PC-9 (cell line): Measurements from ENCODE around the gene DDX41. TPM values are rescaled to one million over a fixed set of nuclear protein-coding genes. Genes with fewer than 3 reads are reported as not detected.
A peak's percentile ranks its signal among the peaks of the same experiment; 100 is the strongest.

Source experiments
- BruUV-seq: library from RNA; stranded (reverse); fragments of 400-500 nt; replicated peaks from 2 replicates; lab custom pipeline; 2021; lab: Mats Ljungman, UMichigan
- CTCF ChIA-PET: fragments of 300-600 bp; sonication (Branson Sonifier 250); formaldehyde crosslinking; loops from one replicate; lab custom pipeline; 2022; ENCODE audit warnings: antibody characterized with exemption; lab: Charles Lee
- POLR2A ChIA-PET: fragments of 300-600 bp; sonication (Branson Sonifier 250); formaldehyde crosslinking; loops from one replicate; lab custom pipeline; 2022; ENCODE audit warnings: antibody characterized with exemption; ENCODE audit not compliant: unreplicated experiment; lab: Charles Lee
- DNase-seq, 2 experiments: peaks; one replicate each; pipeline versions ENCODE4 v3.0.0 to v3.0.0-alpha.2; 2015 to 2022; ENCODE audit warnings: mixed read lengths in 1 of 2
- H2AFZ ChIP-seq: fragments of 200-600 bp; sonication (generic); 2 replicates; pipeline ENCODE4 v1.8.1; 2017; ENCODE audit warnings: antibody characterized with exemption
- H3F3A ChIP-seq: fragments of 200-600 bp; sonication (generic); 2 replicates; pipeline ENCODE4 v1.8.1; 2017; ENCODE audit warnings: antibody characterized with exemption, mild to moderate bottlenecking, low read depth; ENCODE audit not compliant: insufficient read depth
- H3K27ac ChIP-seq: fragments of 200-600 bp; sonication (generic); 2 replicates; pipeline ENCODE4 v1.6.1; 2016; ENCODE audit warnings: mixed run types
- H3K27me3 ChIP-seq: fragments of 200-600 bp; sonication (generic); 2 replicates; pipeline ENCODE4 v1.6.1; 2016; ENCODE audit warnings: low read depth, mixed run types; ENCODE audit not compliant: insufficient read depth
- H3K36me3 ChIP-seq: fragments of 200-600 bp; sonication (generic); 2 replicates; pipeline ENCODE4 v1.6.1; 2016; ENCODE audit warnings: low read depth, mixed run types
- H3K4me1 ChIP-seq: fragments of 200-600 bp; sonication (generic); replicated peaks from 2 replicates; pipeline ENCODE4 v1.6.1; 2016; ENCODE audit warnings: mixed run types; ENCODE audit not compliant: insufficient read depth
- H3K4me2 ChIP-seq: fragments of 200-600 bp; sonication (generic); 2 replicates; pipeline ENCODE4 v1.6.1; 2017; ENCODE audit warnings: mixed run types
- H3K4me3 ChIP-seq: fragments of 200-600 bp; sonication (generic); 2 replicates; pipeline ENCODE4 v1.6.1; 2016; ENCODE audit warnings: mixed run types
- H3K79me2 ChIP-seq: fragments of 200-600 bp; sonication (generic); 2 replicates; pipeline ENCODE4 v1.6.1; 2017; ENCODE audit warnings: low read depth, mixed run types
- H3K9me2 ChIP-seq: fragments of 200-600 bp; sonication (generic); 2 replicates; pipeline ENCODE4 v1.8.1; 2017; ENCODE audit warnings: mild to moderate bottlenecking; ENCODE audit not compliant: insufficient read depth
- H3K9me3 ChIP-seq: fragments of 200-600 bp; sonication (generic); 2 replicates; pipeline ENCODE4 v1.8.1; 2016; ENCODE audit warnings: low read depth; ENCODE audit not compliant: insufficient read depth
- H4K20me1 ChIP-seq: fragments of 200-600 bp; sonication (generic); 2 replicates; pipeline ENCODE4 v1.8.1; 2017; ENCODE audit not compliant: insufficient read depth
- EZH2 ChIP-seq: fragments of 200-600 bp; sonication (generic); IDR thresholded peaks from 2 replicates; pipeline ENCODE4 v1.8.0; 2017; ENCODE audit warnings: antibody characterized with exemption, low read depth
- intact Hi-C: fragments of 100-400 bp; cut with micrococcal nuclease; formaldehyde crosslinking; loops from one replicate; pipeline ENCODE4 v1.10.0; 2022; ENCODE audit not compliant: unreplicated experiment
- total RNA-seq: library from RNA; stranded (reverse); gene quantifications from 2 replicates; pipeline ENCODE4 v1.2.3, GENCODE V29; 2021
- TF ChIP-seq, protein P1 (sequence below): fragments of 200-600 bp; sonication (generic); conservative IDR thresholded peaks from 2 replicates; pipeline ENCODE4 v1.6.1; 2017; ENCODE audit warnings: mixed run types, antibody characterized with exemption, mild to moderate bottlenecking, moderate library complexity

Gene DDX41
- total RNA-seq, 1 experiment from 2014 or later, result 93.1 TPM

DNA sequence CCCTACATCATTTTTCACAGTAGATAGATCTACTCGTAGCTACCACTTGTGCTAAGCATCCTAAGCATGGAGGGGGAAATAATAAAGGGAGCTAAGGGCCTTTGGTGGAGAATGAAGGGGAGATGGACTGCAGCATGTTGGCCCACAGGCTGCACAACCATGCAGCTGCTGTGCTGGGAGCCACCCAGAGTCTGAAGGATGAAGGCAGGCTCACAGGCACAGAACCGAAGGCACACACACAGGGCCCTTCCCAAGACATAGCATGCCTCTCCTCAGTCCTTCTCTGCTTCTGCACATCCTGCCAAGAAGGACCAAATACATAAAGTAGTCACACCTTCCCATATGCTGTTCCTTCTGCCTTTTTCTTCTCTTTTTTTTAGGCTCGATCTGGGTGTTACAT is 31.0 kb upstream of the DDX41 start:
- intact Hi-C loops, result no loop called here
- H3K9me2 ChIP-seq, result no peaks in the 10 kb centered on the region
- TF ChIP-seq EZH2, result no peak
- TF ChIP-seq, protein P1, sequence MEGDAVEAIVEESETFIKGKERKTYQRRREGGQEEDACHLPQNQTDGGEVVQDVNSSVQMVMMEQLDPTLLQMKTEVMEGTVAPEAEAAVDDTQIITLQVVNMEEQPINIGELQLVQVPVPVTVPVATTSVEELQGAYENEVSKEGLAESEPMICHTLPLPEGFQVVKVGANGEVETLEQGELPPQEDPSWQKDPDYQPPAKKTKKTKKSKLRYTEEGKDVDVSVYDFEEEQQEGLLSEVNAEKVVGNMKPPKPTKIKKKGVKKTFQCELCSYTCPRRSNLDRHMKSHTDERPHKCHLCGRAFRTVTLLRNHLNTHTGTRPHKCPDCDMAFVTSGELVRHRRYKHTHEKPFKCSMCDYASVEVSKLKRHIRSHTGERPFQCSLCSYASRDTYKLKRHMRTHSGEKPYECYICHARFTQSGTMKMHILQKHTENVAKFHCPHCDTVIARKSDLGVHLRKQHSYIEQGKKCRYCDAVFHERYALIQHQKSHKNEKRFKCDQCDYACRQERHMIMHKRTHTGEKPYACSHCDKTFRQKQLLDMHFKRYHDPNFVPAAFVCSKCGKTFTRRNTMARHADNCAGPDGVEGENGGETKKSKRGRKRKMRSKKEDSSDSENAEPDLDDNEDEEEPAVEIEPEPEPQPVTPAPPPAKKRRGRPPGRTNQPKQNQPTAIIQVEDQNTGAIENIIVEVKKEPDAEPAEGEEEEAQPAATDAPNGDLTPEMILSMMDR, result no peak
- BruUV-seq, result no TSS peak
- no peaks in the 10 kb centered on the region for H3K36me3 ChIP-seq
- no peak overlapping the region for H2AFZ ChIP-seq
- DNase-seq, result no peak
- no peaks in the 10 kb centered on the region for H3K27me3 ChIP-seq
- H3K4me3 ChIP-seq, result no peak overlapping the region
- POLR2A ChIA-PET, result no interaction called here
- CTCF ChIA-PET, result no interaction called here
- H3K4me1 ChIP-seq, result peaks cover 33% of the 10 kb centered on the region
- peaks cover 67% of the 10 kb centered on the region for H3K79me2 ChIP-seq
- H3K27ac ChIP-seq, result no peak overlapping the region
- H4K20me1 ChIP-seq, result peaks cover 62% of the 10 kb centered on the region
- H3K4me2 ChIP-seq, result no peak overlapping the region
- H3F3A ChIP-seq, result peaks cover 27% of the 10 kb centered on the region
- H3K9me3 ChIP-seq, result no peaks in the 10 kb centered on the region

DNA sequence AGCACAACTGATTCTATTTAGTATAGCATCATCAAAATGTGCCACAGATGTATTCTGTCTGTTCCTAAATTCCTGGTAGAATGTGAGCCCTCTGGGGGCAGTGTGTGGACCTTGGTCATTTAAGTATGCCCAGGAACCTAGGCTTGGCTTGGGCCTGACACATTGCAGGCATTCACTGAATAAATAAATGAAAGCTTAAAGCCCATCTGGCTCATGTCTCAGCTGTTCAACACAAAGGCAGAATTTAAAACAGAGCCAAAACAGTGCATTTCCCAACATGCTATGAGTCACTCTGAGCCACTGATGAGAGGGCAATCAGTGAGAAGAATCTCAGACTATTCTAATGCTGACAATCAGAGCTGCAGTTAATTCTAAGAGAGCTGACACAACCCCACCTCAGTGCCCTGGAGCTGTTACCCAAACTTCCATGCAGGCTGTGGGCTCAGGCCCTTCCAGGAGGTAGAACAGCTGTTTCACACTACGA is 29.5 kb upstream of the DDX41 start:
- H4K20me1 ChIP-seq, result peaks cover 59% of the 10 kb centered on the region
- no peaks in the 10 kb centered on the region for H3K27me3 ChIP-seq
- BruUV-seq, result no TSS peak
- peaks cover 31% of the 10 kb centered on the region for H3K4me1 ChIP-seq
- H3K9me3 ChIP-seq, result no peaks in the 10 kb centered on the region
- no peaks in the 10 kb centered on the region for H3K9me2 ChIP-seq
- H3K79me2 ChIP-seq, result peaks cover 64% of the 10 kb centered on the region
- H2AFZ ChIP-seq, result no peak overlapping the region
- intact Hi-C loops, result no loop called here
- CTCF ChIA-PET, result interaction anchor here (0.7 to 1.6 kb wide), 4 partner anchors 29 to 156 kb away, joined by 3 to 4 read pairs (median 4); partner anchors contain the start of gene DDX41
- H3K27ac ChIP-seq, result peak overlapping the region; percentile 69
- POLR2A ChIA-PET, result interaction anchor here (0.6 to 0.8 kb wide), 3 partner anchors 91 to 1109 kb away, joined by 3 to 6 read pairs (median 3); no protein-coding TSS in a partner anchor
- H3K4me2 ChIP-seq, result peak overlapping the region; percentile 61
- peaks cover 27% of the 10 kb centered on the region for H3F3A ChIP-seq
- no peaks in the 10 kb centered on the region for H3K36me3 ChIP-seq
- TF ChIP-seq, protein P1, result no peak
- TF ChIP-seq EZH2, result no peak
- H3K4me3 ChIP-seq, result no peak overlapping the region
- DNase-seq, result peak; percentile 61 to 95

DNA sequence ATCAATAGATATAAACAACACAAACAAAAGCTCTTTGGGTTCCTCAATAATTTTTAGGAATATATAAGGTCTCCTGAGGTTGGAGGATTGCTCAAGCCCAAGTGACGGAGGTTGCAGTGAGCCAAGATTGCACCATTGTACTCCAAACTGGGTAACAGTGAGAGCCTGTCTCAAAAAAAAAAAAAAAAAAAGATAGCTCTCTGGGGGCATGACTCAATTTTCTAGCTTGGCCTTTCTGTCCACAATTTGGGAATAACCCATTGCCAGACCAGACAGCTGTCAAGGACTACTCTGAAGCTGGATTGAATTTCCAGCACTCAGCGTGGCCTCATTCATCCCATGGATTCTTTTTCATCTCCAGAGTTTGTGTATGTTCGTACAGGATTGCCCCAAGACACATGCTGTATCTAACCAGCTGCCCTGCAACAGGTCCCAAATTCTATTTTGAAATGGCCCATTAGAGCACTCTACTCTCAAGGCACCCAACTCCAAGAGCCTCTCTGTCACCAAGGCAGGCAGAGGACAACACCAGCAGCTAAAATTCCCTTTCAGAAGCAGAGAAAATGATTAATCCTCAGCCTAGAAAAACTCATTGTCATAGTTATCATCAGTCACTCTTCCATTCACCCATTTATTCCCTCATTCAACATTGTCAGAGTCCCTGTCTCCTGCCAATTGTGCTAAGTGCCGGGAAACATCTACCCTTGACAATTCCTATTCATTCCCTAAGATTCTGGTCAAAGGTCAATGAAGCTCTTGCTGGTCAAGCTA is 28.9 kb upstream of the DDX41 start:
- Histone ChIP-seq H3K4me1 (peaks cover 31% of the 10 kb centered on the region), H3K9me2 (no peaks in the 10 kb centered on the region), H3K36me3 (no peaks in the 10 kb centered on the region), H4K20me1 (peaks cover 62% of the 10 kb centered on the region), H3K27me3 (no peaks in the 10 kb centered on the region), H3K27ac (peak overlapping the region; percentile 69), H3F3A (peaks cover 27% of the 10 kb centered on the region), H3K4me3 (no peak overlapping the region), H3K79me2 (peaks cover 58% of the 10 kb centered on the region), H2AFZ (no peak overlapping the region), H3K4me2 (peak overlapping the region; percentile 31), H3K9me3 (no peaks in the 10 kb centered on the region)
- intact Hi-C loops, result no loop called here
- no TSS peak for BruUV-seq
- ChIA-PET CTCF (interaction anchor here (1.1 to 1.6 kb wide), 3 partner anchors 29 to 532 kb away, joined by 3 to 4 read pairs (median 4); partner anchors contain the start of gene DDX41), POLR2A (interaction anchor here (0.6 kb wide), 1 partner anchor 141 kb away, joined by 3 read pairs; no protein-coding TSS in a partner anchor)
- no peak for TF ChIP-seq EZH2
- TF ChIP-seq, protein P1, result no peak
- DNase-seq, result no peak
